Spleen (tissue), 7 donors: Measurements from ENCODE around the gene KCNQ1.

Experiments
- CTCF ChIP-seq, 11 experiments: fragments of 200-600 bp in 7 of 11; fragments of 450-650 bp in 4 of 11; sonication (generic) in 4 of 11; IDR thresholded peaks in 8 of 11; conservative IDR thresholded peaks in 3 of 11; 1 replicate in 7 of 11; 2 replicates in 4 of 11; pipeline versions ENCODE4 v1.4.0 to v1.8.0; 2016 to 2021; ENCODE audit warnings: antibody characterized with exemption in 11 of 11, inconsistent platforms in 4 of 11, mild to moderate bottlenecking in 1 of 11
- POLR2A ChIP-seq, 3 donors: fragments of 450-650 bp; IDR thresholded peaks; one replicate each; pipeline ENCODE4 v1.5.1; 2017; ENCODE audit warnings: antibody characterized with exemption in 3 of 3, mild to moderate bottlenecking in 1 of 3
- donor health status: DM: no; HTN: no; CAD: no; lungs with moderate emphysema.
- donor health status: DM: no; HTN: no; CAD: no.
- donor health status: DM: no; HTN: no; CAD: no.

GRCh38 chr11:2580061-2580421 lies 135.2 kb downstream of the KCNQ1 start:
- no peak for TF ChIP-seq CTCF (IDR thresholded peaks at IDR 0.05 in 8 of 11, conservative IDR thresholded peaks at IDR 0.05 in 3 of 11)
- no peak for TF ChIP-seq POLR2A (IDR thresholded peaks at IDR 0.05)
